NCI-H1417 treated with DMSO at 0.1 percent for 48 hours (cell line): ENCODE results near the gene ADGRV1.
"Not testable (repeated sequence)": the region's sequence is repeated elsewhere in the genome, so short reads cannot be mapped to it uniquely, and the experiment has no call there.

ENCODE experiments used
- DNase-seq: peaks from one replicate; lab custom pipeline; 2025; lab: John Stamatoyannopoulos, UW

The ADGRV1 gene

DNA sequence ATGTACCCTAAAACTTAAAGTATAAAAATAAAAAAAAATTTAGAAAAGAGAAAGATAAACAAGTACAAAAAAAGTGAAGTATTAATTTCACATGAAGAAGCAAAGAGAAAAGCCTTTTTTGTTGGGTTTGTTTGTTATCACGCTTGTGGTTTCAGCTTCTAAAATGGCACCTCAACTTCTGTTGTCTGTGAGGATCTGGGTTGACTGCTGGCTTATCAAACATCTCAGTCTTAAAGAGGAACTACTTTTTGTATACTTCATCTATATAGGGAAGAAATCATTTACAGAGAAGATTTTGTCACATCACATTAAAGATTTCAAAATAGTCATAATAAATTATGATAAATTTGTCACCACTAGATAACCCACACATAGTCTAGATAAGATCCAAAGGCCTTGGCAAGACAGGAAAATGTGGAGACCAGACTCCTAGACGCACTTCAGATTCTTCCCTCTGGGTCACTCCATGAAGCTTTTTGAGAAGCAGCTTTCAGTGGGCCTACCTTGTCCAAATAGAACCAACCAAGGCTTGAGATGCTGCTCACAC, 8.8 kb upstream of the ADGRV1 start:
- no peak for DNase-seq

- no peak for DNase-seq
Observed at GRCh38 chr5:90550963-90551362, 7.6 kb upstream of the ADGRV1 start.

DNA sequence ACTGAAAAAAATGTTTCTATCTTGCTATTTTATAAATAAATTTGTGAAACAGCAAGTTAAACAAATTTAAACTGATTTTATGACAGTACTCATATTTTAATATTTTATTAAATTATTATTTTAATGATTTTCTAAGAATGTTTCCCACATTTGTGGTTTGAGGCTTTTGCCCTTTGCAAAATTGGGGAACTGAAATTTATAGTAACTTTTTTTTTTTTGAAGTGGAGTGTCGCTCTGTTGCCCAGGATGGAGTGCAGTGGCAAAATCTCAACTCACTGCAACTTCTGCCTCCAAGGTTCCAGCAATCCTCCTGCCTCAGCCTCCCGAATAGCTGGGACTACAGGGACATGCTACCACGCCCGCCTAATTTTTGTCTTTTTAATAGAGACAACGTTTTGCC, 7.2 kb upstream of the ADGRV1 start:
- DNase-seq = no peak

DNA sequence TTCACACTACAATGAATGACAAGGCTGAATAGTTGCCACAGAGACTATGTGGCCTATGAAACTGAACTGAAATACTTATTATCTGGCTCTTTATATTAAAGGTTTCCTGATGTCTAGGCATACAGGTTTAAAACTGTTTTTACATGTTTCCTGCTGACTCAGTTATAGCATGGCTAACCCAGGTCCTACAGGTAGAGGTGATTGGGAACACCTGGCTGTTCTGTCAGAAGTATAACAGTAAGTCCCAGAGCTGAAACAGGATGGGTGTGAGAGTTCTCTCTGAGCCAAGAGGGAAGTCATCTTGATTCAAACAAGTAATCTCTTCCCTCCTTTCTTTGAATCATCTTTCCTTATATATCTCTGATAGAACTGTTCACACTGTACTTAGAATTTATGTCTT, 4.9 kb upstream of the ADGRV1 start:
- no peak for DNase-seq

- DNase-seq = no peak
Observed at GRCh38 chr5:90554358-90555006, 4.1 kb upstream of the ADGRV1 start.

GRCh38 chr5:90555666-90556065, 2.9 kb upstream of the ADGRV1 start:
- DNase-seq = no peak

DNA sequence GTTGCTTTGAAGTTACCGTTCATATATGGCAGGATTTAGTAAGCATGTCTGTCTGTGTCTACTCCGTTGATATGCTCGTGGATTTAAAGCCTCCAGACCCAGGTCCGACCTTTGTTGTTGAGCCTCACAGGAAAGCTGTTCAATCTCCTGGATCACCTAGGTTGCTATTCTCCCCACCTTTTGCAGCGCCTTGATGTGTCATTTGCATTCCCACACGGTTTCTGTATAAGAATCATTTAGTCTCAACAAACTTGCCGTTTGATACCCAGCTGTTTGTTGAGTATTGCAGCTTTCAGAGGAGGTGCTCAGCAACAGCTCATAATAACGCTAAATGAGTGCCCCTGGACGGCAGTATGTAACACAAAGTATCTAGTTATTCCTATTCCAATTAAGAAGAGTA, 1.2 kb upstream of the ADGRV1 start:
- DNase-seq = no peak

- no peak for DNase-seq
Observed at GRCh38 chr5:90557871-90558270, 726 bp upstream of the ADGRV1 start.

- no peak for DNase-seq
Observed at GRCh38 chr5:90560771-90561170, 2.2 kb downstream of the ADGRV1 start.

DNA sequence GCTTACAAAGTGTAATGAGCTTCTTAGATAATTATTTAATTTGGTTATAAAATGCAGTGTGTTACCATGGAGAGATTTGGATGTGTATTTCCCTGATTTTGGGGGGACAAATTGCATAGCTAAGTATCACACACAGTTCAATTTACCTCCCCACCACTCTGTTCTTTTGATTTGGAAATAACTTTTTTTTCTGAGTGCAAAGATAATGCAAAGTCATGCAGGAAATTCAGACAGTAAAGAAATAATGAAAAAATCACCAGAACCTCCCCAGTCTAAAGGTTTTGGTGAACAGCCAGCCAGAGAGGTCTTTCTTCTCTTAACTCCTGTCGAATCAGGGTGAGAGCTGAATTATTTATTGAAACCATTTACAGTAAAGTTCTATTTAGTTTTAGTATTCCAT, 3.2 kb downstream of the ADGRV1 start:
- DNase-seq = no peak

- DNase-seq = no peak
Observed at GRCh38 chr5:90562341-90562740, 3.7 kb downstream of the ADGRV1 start.

- DNase-seq = no peak
Observed at GRCh38 chr5:90563108-90563507, 4.5 kb downstream of the ADGRV1 start.

GRCh38 chr5:90565491-90565890, 6.9 kb downstream of the ADGRV1 start:
- DNase-seq = no peak

GRCh38 chr5:90569084-90569483, 10.5 kb downstream of the ADGRV1 start:
- DNase-seq = no peak

DNA sequence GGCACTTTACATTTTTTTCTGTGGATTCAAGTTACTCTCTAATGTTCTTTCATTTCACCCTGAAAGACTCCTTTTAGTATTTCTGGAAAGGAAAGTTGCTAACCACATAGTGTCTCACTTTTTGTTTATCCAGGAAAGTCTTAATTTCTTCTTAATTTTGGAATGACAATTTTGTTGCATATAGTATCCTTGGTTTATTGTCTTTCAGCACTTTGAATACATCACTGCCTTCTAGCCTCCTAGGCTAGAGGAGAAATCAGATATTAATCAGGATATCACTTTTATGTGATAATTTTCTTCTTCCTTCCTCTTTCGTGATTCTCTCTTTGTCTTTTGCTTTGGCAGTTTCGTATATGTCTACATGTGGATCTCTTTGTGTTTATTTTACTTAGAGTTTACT, 11.4 kb downstream of the ADGRV1 start:
- no peak for DNase-seq

GRCh38 chr5:90571147-90571773, 12.7 kb downstream of the ADGRV1 start:
- no peak for DNase-seq

GRCh38 chr5:90575712-90576111, 17.1 kb downstream of the ADGRV1 start:
- no peak for DNase-seq

GRCh38 chr5:90576566-90576965, 18.0 kb downstream of the ADGRV1 start:
- not testable (repeated sequence) for DNase-seq

GRCh38 chr5:90579905-90580304, 21.3 kb downstream of the ADGRV1 start:
- DNase-seq = not testable (repeated sequence)

DNA sequence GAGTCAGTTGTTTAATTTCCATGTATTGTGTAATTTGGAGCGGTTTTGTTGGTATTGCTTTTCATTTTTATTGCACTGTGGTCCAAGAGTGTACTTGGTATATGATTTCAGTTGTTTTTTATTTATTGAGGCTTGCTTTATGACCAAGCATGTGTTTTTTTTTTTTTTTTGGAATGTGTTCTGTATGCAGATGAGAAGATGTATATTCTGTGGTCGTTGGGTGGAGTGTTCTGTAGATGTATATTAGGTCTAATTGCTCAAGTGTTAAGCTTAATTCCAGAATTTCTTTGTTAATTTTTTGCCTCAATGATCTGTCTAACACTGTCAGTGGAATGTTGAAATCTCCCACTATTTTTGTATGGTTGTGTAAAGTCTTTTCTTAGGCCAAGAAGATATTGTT, 23.4 kb downstream of the ADGRV1 start:
- no peak for DNase-seq

DNA sequence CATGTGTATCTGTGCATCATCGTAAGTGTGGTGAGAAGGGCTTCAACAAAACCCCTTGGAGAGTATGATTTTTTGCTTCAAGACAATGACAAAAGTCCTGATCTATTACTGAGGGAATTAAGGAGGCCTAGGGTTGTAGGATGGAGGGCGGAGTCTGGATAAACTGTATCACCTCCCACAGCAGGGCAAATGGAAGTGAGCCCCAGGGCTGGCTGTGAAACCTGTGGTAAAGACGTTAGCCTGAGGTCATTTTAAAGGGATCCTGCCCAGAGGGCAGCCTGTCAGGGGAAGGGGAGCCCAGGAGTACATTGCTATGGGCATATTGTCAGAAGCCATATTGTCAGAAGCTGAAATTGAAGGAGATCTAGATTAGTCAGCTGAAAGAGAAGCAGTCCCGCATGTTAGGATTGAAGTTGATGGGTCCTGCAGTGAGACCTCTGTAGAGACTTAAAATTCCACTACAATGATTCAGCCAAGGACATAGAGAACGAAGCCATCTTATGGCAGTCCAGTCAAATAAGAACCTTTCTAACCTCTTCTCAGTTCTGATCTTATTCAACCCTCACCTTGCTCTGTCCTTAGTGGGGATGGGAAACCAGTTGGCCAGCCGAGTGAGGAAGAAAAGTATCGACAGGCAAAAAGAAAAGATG, 26.9 kb downstream of the ADGRV1 start:
- DNase-seq = no peak

DNA sequence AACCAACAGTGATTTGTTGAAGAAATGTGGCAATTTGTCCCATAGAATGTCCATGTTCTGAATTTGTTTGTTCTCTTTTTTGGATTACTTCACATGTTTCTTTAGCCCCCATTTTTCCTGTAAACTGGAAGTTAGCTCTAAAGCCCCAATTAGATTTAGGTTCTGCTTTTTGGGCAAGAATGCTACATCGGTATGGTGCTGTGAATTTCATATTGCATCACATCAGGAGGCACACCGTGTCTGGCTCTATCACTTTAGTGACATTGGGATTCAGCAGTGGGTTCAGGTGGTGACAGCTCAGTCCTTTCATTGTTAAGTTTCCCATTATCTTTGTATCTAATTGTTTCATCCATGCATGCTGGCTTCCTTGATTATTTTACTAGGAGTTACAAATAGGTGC, 27.9 kb downstream of the ADGRV1 start:
- DNase-seq = no peak

- DNase-seq = no peak
Observed at GRCh38 chr5:90590170-90590569, 31.6 kb downstream of the ADGRV1 start.
